Frontal cortex (tissue), 4 donors: ENCODE measurements around the gene MAGED1. TPM values are rescaled to one million over a fixed set of nuclear protein-coding genes. Genes with fewer than 3 reads are reported as not detected.
"Not testable (repeated sequence)": the region's sequence is repeated elsewhere in the genome, so short reads cannot be mapped to it uniquely, and the experiment has no call there.

ENCODE experiments used
- DNase-seq, 2 donors: peaks; one replicate each; pipeline ENCODE4 v3.0.0; 2012; ENCODE audit warnings: low spot score in 2 of 2
- FAIRE-seq: peaks from 2 replicates; lab custom pipeline; 2012; peaks lifted over from hg19 to GRCh38; lab: Jason Lieb, UNC
- small RNA-seq: library from RNA; depleted of rRNA; stranded (forward); fragments of <200 nt; gene quantifications from one replicate; pipeline ENCODE3, GENCODE V24; 2014
- total RNA-seq: library from RNA; depleted of rRNA; stranded (reverse); fragments of >200 nt; gene quantifications from one replicate; pipeline ENCODE4 v1.2.3, GENCODE V29; 2014
- donor health status: control.
- donor health status: control.
- donor health status: control.

MAGED1 gene
- total RNA-seq, 1 donor from 2014 or later, result 107 TPM

DNA sequence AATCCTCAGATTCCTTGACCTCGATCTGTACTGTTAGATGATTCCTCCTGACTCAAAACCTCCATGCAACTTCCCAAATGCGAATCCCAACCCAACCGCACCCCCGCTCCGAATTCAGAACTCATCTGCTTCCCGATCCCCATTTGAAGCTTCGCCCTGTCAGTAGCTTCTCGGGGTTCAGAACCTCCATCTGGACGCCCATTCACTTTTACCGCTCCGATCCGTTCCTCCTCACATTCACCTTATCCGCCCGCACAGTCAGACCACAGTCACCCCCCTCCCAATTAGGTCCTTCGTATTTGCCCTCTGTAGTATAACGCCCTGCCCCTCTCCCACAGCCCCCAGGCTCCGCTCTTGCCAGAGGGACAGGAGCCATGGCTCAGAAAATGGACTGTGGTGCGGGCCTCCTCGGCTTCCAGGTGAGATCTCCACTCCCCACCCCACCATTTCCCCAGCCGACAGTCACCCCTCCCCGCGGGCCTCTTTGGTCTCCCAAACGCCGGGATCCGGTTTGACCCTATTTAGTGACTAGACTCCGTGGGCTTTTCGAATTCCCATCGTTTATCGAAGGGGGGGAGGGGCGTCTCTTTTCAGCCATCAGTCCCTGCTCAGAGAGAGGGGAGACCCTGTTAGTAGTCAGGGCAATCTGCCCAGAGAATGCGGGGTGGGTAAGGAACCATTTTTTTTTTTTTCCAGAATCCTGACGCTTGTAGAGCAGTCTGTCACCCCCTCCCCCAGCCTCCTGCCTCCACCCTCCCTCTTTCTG, 691 bp downstream of the MAGED1 start:
- DNase-seq, result no peak
- FAIRE-seq, result no peak

DNA sequence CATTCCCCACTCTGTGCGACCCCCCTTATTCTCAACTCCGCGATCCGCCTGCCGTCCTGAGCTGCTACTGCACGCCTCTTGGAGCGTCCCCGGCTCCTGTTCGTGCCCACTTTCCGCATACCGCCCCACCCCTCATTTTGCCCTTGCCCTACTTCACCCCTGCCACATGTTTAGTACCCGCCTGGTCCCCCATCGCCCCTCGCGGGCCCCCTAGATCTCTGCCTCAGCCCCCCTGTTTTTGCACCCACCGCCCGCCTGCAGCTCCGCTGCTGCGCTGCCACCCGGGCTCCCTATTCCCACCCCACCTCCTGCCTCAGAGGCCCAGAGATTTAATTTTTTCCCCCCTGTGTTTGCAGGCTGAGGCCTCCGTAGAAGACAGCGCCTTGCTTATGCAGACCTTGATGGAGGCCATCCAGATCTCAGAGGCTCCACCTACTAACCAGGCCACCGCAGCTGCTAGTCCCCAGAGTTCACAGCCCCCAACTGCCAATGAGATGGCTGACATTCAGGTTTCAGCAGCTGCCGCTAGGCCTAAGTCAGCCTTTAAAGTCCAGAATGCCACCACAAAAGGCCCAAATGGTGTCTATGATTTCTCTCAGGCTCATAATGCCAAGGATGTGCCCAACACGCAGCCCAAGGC, 1.4 kb downstream of the MAGED1 start:
- DNase-seq (no peak), FAIRE-seq (no peak)

DNA sequence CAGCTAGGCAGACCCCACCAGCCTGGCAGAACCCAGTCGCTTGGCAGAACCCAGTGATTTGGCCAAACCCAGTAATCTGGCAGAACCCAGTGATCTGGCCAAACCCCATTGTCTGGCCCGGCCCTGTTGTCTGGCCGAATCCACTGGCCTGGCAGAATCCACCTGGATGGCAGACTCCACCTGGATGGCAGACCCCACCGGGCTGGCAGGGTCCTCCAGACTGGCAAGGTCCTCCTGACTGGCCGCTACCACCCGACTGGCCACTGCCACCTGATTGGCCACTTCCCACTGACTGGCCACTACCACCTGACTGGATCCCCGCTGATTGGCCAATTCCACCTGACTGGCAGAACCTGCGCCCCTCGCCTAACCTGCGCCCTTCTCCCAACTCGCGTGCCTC, 3.2 kb downstream of the MAGED1 start:
- FAIRE-seq (no peak), DNase-seq (no peak)

DNA sequence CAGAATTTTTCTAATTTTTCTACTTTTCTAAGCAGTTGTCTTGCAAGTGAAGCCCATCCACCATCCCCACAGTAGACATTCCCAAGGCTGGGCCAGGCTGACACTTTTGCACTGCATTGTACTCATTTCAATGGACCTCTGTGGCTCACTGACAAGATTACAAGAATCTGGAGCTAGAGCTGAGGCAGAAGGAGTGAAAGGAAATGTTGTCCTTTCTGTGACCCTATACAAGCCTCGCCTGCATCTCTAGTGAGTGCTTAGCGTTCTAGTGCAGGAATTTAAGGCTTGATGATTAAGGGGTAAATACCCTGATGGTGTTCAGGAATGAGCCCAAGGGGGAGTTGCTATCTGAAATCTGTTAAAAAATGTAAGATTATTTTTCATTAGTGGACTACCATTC, 6.3 kb downstream of the MAGED1 start:
- DNase-seq, result no peak
- no peak for FAIRE-seq

DNA sequence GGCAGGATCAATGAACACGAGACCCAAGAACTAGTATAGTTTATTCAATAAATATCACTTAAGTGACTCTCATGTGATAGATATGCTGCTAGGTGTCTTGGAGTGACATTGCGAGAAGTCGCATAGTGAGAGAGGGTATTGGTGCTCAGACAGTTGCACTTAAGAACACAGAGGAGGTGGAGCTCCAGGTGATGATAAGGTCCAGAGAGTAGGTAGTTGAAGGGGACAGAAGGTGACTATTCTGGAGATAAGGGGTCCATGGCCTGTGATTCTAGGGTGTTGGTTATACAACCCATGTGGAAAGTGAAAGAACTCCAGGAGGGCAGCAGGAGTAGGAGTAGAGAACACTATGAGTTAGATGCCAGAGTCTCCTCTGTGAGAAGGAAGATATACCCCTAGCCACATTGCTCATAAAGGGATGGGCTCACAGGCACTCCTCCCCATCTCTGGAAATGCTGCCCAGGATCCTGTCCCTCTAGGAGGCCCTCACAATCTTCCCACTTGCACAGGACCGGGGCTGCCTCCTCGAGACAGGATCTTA, 9.2 kb downstream of the MAGED1 start:
- DNase-seq (no peak), FAIRE-seq (no peak)

DNA sequence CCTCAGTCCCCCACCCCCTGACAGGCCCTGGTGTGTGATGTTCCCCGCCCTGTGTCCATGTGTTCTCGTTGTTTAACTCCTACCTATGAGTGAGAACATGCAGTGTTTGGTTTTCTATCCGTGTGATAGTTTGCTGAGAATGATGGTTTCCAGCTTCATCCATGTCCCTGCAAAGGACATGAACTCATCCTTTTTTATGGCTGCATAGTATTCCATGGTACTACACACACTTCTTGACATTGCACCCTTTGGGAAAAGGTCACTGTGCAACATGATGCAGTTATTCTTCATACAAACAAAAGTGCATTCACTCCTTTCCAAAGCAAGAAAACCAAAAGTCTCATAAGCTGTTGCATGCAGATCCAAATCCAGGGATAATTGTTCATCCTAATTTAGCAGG, 11.7 kb downstream of the MAGED1 start:
- FAIRE-seq, DNase-seq: not testable (repeated sequence)

DNA sequence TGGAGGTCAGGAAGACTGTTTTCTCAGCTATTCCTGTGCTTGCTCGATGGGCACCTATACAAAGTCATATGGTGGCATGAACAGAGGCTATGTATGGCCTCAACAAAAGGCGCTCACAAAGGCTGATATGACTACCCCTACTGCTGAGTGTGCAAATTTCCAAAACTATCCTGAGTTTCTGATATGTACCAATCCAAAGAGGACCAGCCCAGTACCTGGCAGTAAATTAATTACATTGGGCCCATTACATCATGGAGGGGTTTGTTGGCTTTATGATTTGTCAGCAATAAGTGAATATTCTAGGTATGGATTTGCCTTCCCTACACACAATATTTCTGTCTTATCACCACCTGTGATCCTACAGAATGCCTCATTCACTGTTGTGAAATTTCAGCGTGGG, 12.3 kb downstream of the MAGED1 start:
- no peak for FAIRE-seq

DNA sequence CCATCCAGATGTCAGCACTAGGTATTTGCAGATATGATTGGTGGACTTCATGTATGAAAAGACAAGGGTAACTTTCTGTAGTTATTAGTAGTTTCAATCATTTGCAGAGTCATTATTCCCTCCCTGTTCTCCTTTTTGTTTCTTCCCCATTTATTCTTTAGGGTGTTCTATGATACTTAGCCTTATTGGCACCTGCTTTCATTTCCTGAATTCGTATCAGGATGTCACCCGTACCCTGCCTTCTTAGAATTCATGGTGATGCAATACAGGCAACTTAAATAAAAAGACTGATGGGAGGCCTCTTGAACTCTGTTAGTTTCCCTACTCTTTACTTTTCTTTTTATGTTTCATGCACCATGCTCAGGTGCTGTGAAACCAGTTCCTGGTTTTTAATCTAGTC, 24.2 kb downstream of the MAGED1 start:
- FAIRE-seq, result no peak

More for the DNA sequence above, 12.3 kb downstream of the MAGED1 start:
- DNase-seq, result no peak

DNA sequence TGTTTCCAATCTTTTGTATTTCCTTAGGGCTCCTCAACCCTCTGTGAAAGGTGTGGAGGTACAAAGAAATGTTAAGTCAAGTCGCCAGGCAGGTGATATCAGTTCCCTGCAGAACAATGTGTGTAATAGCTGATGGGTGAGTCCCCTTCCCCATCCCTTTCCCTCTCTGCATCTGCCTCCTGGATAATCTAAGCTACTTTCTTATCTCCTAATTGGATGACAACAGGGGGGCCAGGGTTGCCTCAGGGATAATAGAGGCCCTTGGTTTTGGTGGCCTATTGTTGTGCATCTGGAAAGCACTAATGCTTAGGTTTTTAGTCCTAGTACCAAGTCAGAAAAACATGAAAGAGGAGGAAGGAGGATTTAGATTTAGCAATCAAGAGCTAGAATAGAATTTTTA, 29.1 kb downstream of the MAGED1 start:
- DNase-seq (no peak), FAIRE-seq (no peak)

More for the DNA sequence above, 24.2 kb downstream of the MAGED1 start:
- no peak for DNase-seq

DNA sequence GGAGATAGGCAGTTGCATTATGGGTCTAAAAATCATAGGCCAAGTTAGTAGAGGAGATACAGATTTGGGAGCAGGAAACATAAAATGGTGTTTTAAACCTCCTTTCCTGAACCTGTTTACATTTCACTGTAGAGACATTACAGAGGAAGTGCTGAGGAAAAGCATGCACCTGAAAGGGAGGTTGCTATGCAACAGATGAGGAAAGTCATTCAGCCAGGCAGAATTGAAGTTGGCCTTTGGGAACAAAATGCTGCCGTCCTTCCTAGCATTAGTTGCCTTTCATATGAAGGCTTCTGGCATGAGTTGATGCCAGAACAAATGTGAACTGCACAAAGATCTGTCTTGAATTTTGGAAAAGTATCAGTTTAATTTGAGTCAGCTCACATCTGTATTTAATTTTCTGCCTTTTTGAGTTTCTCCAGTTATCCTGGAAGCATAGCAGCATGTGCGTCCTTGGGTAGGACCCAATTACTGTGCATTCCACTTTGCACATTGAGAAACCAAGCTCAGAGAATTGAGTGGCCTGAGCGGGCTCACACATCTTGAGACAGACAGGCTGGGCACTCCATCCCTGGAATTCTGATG, 38.2 kb downstream of the MAGED1 start:
- FAIRE-seq (no peak), DNase-seq (no peak)

Small RNA genes lying within 50 kb of the gene (small RNA-seq; reads per million reads assigned to genes)
- gene AL929410.2, result not detected
- not detected for gene RNU6-504P

Other genes starting within 250 kb of the MAGED1 start
- gene CENPVL2, start 210.8 kb upstream of the MAGED1 start, total RNA-seq, result 3.3 TPM
- 3.3 TPM for gene CENPVL1, start 183.1 kb upstream of the MAGED1 start, total RNA-seq
- 22.8 TPM for gene GSPT2, start 150.2 kb upstream of the MAGED1 start, total RNA-seq
- 107 TPM for gene MAGED4B, start 175.6 kb downstream of the MAGED1 start, total RNA-seq